ENCODE measurements around the gene FOXRED1. TPM values are rescaled to one million over a fixed set of nuclear protein-coding genes. Genes with fewer than 3 reads are reported as not detected.

Gene FOXRED1
- total RNA-seq, 2 donors from 2014 or later: 50.7 to 55.8 TPM

DNA sequence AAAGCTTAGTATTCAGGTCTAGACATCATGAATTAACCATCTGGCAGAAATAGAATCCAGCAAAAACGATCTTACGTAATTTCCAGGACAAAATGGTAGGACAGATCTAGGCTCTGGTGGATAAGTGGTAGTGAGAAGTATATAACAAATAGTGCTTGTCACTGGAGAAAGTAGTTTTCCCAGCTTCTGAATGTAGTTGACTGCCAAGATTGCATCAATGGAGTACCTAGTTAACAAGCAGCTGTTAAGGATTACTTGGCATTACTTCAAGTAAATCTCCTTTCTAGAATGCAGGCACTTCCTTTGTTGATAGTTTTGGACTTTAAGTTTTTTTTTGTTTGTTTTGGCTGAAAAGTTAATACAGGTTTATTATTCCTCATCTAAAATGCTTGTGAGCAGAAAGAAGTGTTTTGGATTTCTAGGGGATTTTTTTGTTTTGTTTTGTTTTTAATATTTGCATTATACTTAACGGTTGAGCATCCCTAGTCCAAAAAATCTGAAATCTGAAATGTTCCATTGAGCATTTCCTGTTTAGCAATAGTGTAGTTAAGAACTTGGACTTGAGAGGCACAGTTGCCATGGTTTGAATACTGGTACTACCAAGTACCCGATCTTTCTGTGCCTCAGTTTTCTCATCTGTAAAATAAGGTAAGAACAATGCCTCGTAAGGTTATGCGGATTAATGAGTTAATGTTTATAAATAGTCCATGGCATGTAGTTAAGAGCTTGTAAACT is 37.1 kb upstream of the FOXRED1 start:
- H3K9me3 Mint-ChIP-seq: no peaks in the 10 kb centered on the region
- DNase-seq: no peak
- peaks cover 2% of the 10 kb centered on the region for H3K4me1 Mint-ChIP-seq
- WGBS, 2 experiments (ENCODE audit: insufficient coverage in 1 of 2, insufficient read length in 1 of 2): 95 to 97% methylated on average over 3 to 6 of the region's 6 CpGs
- H3K27me3 Mint-ChIP-seq (ENCODE audit: insufficient read depth): no peaks in the 10 kb centered on the region
- H3K27ac Mint-ChIP-seq: no peak overlapping the region
- Histone ChIP-seq H3K36me3 (ENCODE audit: control insufficient read depth, insufficient read depth, low read length) (peaks cover 29% of the 10 kb centered on the region), H3K27me3 (ENCODE audit: control insufficient read depth, insufficient read depth, low read length, poor library complexity, severe bottlenecking) (no peaks in the 10 kb centered on the region), H3K4me1 (ENCODE audit: control insufficient read depth, insufficient read depth, low read length) (no peaks in the 10 kb centered on the region), H3K9ac (ENCODE audit: extremely low read depth, low read length, poor library complexity, severe bottlenecking) (no peak overlapping the region), H3K9me3 (ENCODE audit: control insufficient read depth, low read length) (no peaks in the 10 kb centered on the region), H3K4me3 (ENCODE audit: low read length) (no peak overlapping the region), H3K27ac (ENCODE audit: low read depth, low read length) (no peak overlapping the region)
- peaks cover 31% of the 10 kb centered on the region for H3K36me3 Mint-ChIP-seq (ENCODE audit: low read depth)
- TF ChIP-seq CTCF (conservative IDR thresholded peaks at IDR 0.05): no peak
- no peak overlapping the region for H3K4me3 Mint-ChIP-seq

GRCh38 chr11:126232683-126233082 is 36.3 kb upstream of the FOXRED1 start:
- Histone ChIP-seq H3K9ac (ENCODE audit: extremely low read depth, low read length, poor library complexity, severe bottlenecking) (no peak overlapping the region), H3K36me3 (ENCODE audit: control insufficient read depth, insufficient read depth, low read length) (peaks cover 29% of the 10 kb centered on the region), H3K4me3 (ENCODE audit: low read length) (no peak overlapping the region), H3K27me3 (ENCODE audit: control insufficient read depth, insufficient read depth, low read length, poor library complexity, severe bottlenecking) (no peaks in the 10 kb centered on the region), H3K27ac (ENCODE audit: low read depth, low read length) (no peak overlapping the region), H3K9me3 (ENCODE audit: control insufficient read depth, low read length) (no peaks in the 10 kb centered on the region), H3K4me1 (ENCODE audit: control insufficient read depth, insufficient read depth, low read length) (no peaks in the 10 kb centered on the region)
- Mint-ChIP-seq H3K4me1 (peaks cover 2% of the 10 kb centered on the region), H3K36me3 (ENCODE audit: low read depth) (peaks cover 29% of the 10 kb centered on the region), H3K9me3 (no peaks in the 10 kb centered on the region), H3K4me3 (no peak overlapping the region), H3K27me3 (ENCODE audit: insufficient read depth) (no peaks in the 10 kb centered on the region), H3K27ac (no peak overlapping the region)
- 100% methylated on average over 3 of the region's 3 CpGs for WGBS, 2 experiments (ENCODE audit: insufficient coverage in 1 of 2, insufficient read length in 1 of 2)
- DNase-seq: no peak
- TF ChIP-seq CTCF (conservative IDR thresholded peaks at IDR 0.05): no peak

DNA sequence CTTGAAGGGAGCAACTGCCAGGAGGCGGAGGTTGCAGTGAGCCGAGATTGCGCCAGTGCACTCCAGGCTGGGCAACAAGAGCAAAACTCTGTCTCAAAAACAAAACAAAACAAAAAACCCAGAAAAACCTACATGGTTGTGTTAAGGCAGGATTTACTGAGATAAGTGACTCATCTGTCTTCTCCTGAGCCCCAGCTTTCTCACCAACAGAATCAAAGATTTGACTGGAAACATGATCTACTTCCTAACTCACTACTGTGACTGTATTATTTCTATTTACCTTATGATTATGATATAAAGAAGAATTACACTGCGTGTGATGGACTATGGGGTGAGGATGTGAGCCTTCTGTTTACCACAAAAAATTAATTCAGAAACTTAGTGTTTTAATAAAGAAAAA is 35.6 kb upstream of the FOXRED1 start:
- Histone ChIP-seq H3K9ac (ENCODE audit: extremely low read depth, low read length, poor library complexity, severe bottlenecking) (no peak overlapping the region), H3K4me1 (ENCODE audit: control insufficient read depth, insufficient read depth, low read length) (no peaks in the 10 kb centered on the region), H3K27ac (ENCODE audit: low read depth, low read length) (no peak overlapping the region), H3K4me3 (ENCODE audit: low read length) (no peak overlapping the region), H3K36me3 (ENCODE audit: control insufficient read depth, insufficient read depth, low read length) (peaks cover 32% of the 10 kb centered on the region), H3K9me3 (ENCODE audit: control insufficient read depth, low read length) (no peaks in the 10 kb centered on the region), H3K27me3 (ENCODE audit: control insufficient read depth, insufficient read depth, low read length, poor library complexity, severe bottlenecking) (no peaks in the 10 kb centered on the region)
- Mint-ChIP-seq H3K27ac (no peak overlapping the region), H3K27me3 (ENCODE audit: insufficient read depth) (no peaks in the 10 kb centered on the region), H3K36me3 (ENCODE audit: low read depth) (peaks cover 33% of the 10 kb centered on the region), H3K4me3 (no peak overlapping the region), H3K4me1 (peaks cover 2% of the 10 kb centered on the region), H3K9me3 (no peaks in the 10 kb centered on the region)
- no peak for DNase-seq
- no peak for TF ChIP-seq CTCF (conservative IDR thresholded peaks at IDR 0.05)
- WGBS, 2 experiments (ENCODE audit: insufficient coverage in 1 of 2, insufficient read length in 1 of 2): 97% methylated on average over 3 of the region's 4 CpGs; no CpG with 5 or more reads in 1 of the 2 experiments

Data from endodermal cell (in vitro differentiated cells).